M059J (cell line): ENCODE results near the gene ANKRD13B. TPM values are rescaled to one million over a fixed set of nuclear protein-coding genes. Genes with fewer than 3 reads are reported as not detected.
"Not testable (repeated sequence)": the region's sequence is repeated elsewhere in the genome, so short reads cannot be mapped to it uniquely, and the experiment has no call there.

Source experiments
- DNase-seq: peaks from one replicate; pipeline ENCODE4 v3.0.0-alpha.2; 2012; ENCODE audit warnings: low read depth
- total RNA-seq: library from RNA; depleted of rRNA; stranded (reverse); fragments of >200 nt; shearing (Covaris generic); gene quantifications from 2 replicates; pipeline ENCODE4 v1.2.3, GENCODE V29; 2014; rRNA removed

ANKRD13B gene
- 2.6 and 3.3 TPM in 2 replicates for total RNA-seq

DNA sequence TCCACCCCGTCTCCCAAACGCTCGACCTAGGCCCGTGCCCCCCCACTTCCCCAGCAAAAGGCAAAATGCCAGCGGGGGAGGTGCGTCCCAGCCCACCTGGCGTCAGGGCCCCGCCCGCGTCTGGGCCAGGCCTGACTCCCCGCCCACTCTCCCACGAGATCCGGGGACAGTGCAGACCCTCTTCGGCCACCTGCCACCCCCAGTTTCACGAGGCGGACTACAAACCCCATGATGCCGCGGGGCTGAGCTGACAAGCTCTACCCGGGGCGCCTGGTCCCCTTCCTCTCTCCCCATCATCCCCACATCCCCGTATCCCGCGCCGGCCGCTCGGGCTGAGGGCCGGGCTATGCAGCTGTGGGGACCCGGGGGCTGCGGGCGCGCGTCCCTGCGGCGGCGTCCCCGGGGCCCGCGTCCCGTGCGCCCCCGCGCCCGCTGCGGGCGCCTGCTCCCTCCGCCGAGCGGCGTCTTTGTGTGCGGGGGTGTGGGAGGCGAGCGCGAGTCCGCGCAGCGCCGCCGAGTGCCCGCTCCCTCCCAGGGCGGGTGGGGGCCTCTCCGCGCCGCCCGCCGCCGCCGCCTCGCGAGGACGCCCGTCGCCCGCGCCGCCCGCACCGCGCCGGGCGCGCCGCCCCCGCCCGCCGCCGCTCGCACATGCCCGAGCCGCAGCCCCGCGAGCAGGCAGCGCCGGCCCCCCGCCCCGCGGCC, at the start of gene ANKRD13B:
Gene ANKRD13B (plus strand): TSS at position 283 of the 702 bp plus-strand sequence. CDS start 490 bp downstream, outside the sequence.
- DNase-seq, result no peak

DNA sequence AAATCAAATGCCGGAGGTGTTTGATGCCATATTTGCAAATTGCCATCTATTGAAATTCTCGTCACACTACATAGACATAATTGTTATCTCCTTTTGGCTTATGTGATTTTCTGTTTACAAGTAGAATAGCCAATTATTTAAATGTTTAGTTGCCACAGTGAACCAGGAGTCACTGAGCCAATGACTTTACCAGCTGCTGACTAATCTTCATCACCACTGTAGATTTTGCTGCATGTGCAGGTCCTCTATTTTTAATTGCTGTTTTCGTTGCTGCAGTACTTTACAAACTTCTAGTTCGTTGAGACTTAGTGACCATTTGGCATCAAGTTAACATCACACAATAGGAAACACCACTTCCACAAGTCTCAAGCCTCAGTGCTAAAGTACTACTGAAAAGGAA, 48.9 kb upstream of the ANKRD13B start:
- DNase-seq, result no peak

DNA sequence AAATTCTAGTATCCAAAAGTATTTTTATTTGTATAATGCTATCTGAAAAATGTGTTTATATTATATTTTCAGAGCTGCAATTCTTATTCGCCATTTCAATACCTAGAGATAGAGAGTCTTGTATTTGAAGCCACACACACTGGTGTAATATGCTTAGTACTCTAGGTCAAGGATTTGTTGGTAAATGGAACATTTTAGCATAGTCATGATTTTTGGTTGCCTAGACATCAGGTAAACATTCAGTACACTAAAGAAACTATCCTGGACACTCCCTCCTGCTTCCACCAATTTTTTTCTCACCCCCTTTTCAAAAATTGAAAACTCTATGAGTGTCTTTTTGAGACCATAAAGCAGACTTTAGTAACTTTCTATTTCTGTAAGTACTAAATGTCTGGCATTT, 46.8 kb upstream of the ANKRD13B start:
- peak; percentile 31 for DNase-seq

DNA sequence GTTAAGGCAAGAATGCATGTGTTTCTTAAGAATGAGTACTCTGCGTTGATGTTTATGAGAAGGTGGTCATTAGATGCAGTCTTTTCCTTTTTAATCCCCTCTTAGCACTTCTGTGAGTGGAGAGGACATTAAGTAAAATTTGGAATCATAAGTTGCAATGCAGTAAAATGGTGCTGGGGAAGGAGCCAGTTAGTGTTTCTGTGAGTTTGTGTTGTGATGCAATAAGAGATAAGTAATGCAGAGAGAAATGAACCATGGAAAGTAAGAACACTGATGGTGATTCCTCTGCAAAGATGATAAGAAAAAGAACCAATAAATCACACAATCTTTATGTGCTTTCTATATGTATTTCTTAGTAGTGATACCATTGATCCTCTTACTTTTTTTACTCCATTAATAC, 46.1 kb upstream of the ANKRD13B start:
- no peak for DNase-seq

DNA sequence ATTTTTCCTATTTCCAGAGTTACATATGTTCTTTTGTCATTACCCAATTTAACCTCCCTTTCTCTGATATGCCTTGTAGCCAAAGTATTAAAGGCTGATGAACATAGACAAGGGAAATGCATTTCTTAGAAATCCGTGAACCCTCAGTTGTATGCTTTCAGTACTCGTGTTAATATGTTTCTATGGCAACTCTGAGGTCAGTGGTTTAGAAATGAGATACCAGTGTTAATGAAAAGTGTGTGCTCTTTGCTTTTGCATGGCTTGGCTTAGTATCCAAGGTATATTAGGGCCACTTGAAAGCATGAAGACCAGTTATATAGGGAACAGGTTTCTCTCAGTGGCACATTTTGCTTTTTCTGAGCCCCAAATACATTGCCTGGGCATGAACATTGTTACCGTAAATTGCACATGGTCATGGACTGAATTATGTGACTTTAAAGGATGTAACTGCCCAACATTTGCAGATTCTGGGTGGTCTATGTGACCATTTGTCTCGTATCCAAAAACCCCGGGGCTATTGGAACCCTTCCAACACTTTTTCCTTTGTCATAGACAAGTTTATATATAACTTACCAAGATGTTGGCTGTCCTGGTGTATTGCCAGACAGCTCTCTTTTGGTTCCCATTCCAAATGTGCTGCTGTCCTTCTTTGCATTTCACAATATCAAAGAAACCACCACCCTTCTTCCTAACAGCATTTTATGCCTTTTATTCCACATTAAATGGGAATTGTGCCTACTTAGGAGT, 43.6 kb upstream of the ANKRD13B start:
- DNase-seq, result peak; percentile 54

DNA sequence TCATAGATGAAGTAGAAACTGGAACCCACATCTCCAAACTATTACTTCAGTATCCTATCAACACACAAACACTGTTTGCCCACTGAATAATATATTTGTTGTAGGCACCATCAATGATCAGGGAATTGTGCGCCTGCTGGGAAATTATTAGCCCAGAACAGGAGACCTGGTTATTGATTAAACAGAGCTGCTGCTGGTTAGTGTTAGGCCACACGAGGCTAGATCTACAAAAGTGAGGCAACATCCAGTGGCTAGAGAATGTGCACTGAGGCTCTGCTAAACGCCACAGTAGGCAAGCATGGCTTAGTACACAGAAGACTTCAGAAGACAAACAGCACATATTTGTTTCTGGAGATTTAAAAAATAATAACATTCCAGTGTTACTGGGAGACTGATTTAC, 37.1 kb upstream of the ANKRD13B start:
- no peak for DNase-seq

DNA sequence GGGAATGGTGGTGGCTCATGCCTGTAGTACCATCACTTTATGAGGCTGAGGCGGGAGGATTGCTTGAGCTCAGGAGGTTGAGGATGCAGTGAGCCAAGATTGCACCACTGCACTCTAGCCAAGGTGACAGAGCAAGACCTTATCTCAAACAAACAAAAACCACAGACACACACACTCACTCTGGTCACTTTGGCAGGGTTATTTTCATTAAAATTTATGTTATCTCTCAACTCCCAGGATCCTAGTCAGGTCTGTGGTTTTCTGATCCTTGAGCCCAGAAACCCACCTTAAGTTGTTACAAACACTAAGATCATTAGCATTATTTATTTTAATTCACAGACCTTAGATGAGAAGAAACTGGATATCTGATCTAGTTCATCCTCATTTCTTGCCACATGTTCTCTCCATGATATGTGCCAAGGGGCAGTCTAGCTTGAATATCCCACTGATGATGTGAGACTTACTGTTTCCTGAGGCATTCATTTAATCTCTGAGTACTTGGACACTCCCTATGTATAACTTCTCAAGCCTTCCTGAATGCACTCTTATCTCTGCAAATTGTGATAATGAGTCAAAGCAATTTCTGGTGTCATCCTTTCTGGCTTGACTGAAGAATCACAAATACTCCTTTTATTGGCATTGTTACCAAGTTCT, 35.7 kb upstream of the ANKRD13B start:
- peak; percentile 48 for DNase-seq

DNA sequence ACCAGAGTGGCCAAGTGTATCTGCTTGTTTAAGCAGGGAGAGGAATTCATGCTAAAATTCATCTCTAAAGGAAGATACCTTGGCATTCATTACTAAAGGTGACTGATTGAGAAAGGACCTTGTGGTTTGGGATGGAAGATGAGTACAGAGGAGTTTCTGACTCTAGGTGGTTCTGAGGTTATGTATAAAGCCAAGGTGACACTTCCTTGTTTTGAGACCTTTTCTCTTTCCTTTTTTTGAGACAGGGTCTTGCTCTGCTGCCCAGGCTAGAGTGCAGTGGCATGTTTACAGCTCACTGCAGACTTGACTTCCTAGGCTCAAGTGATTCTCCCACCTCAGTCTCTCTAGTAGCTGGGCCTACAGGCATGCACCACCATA, 35.2 kb upstream of the ANKRD13B start:
- DNase-seq, result no peak

DNA sequence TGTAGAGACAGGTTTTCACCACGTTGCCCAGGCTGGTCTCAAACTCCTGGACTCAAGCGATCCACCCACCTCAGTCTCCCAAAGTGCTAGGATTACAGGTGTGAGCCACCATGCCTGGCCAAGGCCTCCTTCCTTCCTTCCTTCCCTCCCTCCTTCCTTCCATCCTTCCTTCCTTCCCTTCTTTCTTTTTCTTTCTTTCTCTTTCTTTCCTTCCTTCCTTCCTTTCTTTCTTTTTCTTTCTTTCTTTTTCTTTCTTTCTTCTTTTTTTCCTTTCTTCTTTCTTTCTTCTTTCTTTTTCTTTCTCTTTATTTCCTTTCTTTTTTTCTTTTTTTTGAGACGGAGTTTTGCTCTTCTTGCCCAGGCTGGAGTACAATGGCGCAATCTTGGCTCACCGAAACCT, 34.8 kb upstream of the ANKRD13B start:
- DNase-seq, result not testable (repeated sequence)

DNA sequence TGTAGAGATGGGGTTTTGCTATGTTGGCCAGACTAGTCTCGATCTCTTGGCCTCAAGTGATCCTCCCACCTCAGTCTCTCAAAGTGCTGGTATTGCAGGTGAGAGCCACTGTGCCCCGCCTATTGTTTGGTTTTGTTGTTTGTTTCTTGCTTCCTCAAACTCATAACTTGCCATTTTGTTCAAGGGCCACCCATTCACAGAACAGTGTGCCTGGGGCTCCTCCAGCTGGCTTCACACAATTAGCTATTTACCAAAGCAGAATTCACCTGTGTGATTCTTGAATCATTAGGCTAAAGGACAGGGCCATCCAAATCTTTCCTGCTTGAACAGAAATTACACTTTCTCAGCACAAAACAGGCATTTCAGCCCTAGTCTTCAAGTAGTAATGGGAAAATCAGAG, 33.3 kb upstream of the ANKRD13B start:
- no peak for DNase-seq

DNA sequence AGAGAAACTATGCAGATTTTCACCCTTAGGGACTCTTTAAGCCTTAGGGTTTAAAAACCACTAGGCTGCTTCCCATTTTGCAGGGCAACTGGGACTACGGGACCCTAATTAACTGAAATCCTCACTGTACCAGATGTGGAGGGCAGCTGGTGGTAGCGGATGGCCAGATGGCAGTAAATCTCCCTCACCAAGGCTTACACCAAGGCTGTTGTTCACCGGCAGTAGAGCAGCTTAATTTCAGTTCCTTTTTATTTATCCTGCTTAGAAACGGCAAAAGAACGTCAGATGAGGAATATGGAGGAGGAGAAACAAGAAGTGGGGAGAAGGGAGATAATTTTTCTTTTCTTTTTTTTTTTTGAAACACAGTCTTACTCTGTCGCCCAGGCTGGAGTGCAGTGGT, 32.6 kb upstream of the ANKRD13B start:
- DNase-seq, result no peak

DNA sequence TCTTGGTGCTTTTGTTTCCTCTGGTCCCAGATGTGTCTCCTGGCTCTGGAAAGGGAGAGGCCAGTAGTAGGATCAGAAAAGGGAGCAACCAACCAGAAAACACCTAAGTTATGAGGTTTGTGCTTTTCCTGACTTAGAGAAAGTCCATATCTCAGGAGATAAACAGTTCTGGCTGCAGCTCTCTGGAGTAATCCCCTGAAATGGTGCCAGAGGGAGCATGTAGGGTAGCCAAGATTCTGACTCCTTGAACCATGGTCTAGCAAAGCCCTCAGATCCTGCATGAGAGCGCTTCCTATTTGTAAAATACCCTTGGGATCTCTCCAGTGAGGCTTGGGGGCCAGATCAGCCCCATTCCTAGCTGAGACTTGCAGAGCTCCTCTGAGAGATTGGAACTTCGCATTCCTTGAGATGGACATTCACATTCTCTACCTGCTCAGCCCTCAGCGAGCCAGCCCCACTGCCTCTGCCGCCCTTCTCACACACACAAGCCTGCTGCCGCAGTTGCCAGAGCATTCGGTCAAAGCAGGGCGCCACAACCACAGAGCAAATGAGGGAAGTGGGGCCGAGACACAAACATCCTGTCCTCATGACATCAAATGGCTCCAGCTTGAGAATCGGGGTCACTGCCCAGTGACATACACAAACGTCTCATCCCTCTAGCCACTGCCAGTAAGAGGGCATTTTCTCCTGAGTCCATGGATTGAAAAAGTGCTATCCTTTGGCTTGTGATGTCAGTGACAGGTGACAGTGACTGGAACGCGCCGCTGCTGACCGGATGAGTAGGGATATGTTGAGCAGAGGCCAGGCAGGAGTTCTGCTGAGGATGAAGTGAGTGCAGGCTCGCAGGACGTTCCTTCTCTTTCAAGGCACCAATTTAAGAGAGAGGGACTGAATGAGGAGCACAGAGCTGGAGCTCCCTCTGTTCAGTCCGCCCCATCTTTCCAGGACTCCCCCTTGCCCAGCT, 31.1 kb upstream of the ANKRD13B start:
- no peak for DNase-seq

DNA sequence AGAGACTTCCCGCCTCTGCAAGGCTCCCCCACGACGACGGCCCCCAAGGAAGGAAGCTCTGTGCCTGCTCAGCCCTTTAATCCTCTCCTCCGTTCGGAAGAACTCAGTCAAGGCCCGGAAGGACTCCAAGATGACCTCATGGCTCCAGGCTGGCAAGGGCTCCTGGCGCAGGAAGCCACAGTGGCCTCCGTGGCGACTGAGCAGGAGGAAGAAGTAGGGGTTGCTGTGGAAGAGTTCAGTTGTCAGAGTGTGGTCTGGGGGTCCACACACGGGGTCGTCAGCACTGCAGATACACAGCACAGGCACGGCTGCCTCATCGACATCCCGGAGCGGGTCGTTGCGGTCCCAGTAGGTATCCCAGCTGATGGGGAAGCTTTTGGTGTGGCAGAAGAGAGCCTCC, 30.3 kb upstream of the ANKRD13B start:
- no peak for DNase-seq

DNA sequence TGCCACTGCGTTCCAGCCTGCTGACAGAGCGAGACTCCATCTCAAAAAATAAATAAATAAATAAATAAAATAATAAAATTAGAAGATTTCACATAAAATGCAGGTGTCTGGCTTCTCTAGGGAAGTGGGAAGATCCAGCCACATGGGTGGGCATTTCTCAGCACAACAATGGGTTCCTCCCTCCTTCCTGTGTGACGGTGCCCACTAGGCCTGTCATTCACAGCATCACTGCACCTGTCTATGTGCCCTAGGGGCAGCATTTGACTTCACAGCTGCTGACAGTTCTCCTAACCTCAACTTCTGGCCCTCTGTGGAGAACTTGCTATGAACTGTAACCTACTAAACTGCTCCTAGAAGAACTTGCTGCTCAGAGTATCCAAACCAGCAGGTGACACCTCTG, 29.1 kb upstream of the ANKRD13B start:
- no peak for DNase-seq

DNA sequence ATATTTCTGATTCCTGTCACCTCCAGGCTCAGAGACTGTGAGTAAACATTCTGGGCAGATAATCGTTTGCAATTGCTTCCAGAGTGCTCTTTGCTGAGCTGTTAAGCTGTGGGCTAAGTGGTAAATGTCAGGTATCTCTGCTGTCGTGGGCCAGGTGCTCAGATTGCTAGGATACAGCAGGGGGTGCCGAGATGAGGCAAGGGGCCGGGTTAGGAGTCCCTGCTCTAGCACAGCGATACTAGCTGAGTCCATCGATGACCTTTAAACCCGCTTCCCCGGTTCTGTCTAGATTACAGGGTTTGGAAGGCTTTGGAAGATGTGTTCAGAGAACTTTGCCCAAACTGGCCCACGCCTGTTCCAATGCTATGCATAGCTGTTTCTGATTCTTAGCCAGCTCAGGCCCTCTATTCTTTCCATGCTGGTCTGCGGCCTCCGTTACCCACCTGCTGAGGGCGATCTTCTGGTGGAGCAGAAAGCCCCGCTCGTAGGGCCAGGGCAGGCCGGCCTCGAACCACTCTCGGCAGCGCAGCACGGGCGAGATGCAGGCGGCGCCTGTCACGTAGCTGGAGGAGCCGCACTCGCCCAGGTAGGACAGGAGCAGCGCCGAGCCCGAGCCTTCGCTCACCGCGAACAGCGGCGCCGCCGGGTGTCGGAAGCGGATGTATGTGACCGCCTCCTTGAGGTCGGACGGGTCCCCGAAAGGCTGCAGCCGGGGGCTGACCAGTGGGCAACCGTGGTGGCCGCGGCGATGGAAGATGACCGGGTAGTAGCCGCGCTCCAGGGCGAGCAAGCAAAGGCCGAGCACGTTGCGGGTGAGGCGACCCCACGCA, 27.1 kb upstream of the ANKRD13B start:
- DNase-seq, result no peak

DNA sequence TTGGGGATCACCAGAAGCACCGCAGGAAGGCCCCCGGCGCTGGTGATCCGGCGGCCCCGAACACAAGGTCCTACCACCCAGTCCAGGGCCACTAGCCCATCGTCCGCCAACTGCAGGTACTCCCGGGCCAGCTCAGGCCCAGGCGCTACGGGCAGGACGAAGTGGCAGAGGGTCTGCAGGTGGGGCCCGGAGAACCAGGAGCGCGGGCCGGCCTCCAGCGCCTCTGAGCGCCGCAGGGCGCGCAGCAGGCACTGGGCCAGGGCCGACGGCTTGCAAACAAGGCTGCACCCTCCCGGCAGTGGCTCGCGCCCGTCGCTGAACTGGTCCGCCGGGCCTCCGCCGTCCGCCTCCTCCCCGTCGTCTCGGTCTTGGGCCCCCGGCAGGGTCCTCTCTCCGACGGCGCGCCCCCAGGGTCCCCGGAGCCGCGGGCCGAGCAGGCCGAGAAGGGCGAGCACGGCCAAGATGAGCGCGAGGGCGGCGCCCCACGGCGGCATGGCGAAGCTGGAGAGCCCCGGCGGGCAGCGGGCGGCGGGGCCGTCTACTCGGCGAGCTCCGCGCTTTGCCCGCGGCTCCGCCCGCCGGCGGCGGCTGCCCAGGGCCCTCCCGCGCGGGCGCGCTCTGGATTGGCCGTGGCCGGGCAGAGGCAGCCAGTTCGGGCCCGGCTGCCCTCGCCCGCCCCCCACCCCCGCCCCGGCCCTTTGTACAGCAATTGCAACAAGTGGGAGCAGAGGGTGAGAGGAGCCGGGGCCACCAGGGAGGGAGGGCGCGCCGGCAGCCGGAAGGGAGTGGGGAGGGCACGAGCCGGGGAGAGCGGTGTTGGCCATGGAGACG, 26.2 kb upstream of the ANKRD13B start, which contains the start of gene ABHD15:
Gene ABHD15 (minus strand): TSS at position 565 of the 831 bp plus-strand sequence. CDS start 71 bp downstream, at position 494.
- peak; percentile 59 for DNase-seq

DNA sequence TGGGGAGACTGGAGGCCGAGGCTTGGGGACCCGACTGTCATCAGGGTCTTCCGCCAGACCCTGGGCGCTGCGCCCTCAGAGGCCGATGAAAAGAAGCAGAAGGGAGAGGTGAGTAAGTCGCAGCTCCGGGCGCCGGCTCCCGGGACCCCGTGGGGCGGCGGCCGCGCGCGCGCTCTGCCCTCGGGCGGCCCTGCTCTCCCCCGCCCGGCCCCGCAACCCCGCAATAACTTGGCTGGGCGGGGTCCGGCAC, 25.7 kb upstream of the ANKRD13B start:
- DNase-seq, result no peak

DNA sequence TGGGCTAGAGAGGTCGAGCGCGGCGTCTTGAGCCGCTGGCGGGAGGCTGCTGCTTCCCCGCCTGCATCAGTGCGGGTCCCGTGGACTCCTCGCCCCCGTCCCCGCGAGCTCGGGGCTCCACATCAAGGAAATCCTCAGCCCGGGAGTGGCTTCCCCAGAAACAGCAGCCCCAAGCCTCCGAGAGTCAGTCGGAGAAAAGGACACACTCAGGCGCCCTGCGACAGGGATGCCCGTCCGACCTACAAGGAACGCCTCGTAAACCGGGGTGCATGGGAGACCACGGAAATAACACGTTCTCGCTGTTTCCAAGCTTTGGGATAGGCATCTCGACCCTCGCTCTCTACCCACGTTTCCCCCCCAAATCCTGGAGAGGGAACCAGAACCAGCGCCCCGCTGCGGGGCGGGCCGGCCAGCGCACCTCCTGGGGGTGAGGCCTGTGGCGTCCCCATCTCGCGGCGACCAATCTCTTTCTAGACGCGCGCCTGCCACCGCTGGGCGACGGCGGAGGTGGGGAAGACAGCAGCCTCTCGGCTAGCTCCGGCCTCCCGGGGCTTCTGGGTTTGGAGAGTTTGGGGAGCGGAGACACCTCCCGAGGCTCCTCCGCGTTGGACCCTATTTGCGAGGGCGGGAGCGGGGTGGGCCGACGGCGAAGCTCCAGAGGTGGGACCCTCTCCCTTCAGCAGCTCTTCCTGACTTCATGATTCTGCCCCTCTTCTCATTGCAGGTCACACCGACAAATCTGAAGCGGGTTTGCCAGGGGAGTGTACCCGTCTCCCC, 25.2 kb upstream of the ANKRD13B start:
- DNase-seq, result peak; percentile 77
